GM12801 (cell line): ENCODE data around the gene CDH12.

Experiments used
- CTCF ChIP-seq: IDR thresholded peaks from one replicate; pipeline ENCODE4 v1.5.1; 2011; ENCODE audit warnings: control low read depth; ENCODE audit not compliant: insufficient read length; ENCODE audit errors: extremely low read depth

CDH12 gene

GRCh38 chr5:21931116-21931515, 922.0 kb downstream of the CDH12 start:
- TF ChIP-seq CTCF: no peak

- TF ChIP-seq CTCF: no peak
Observed at GRCh38 chr5:21919414-21920022, 933.6 kb downstream of the CDH12 start.

GRCh38 chr5:21918451-21918850, 934.7 kb downstream of the CDH12 start:
- TF ChIP-seq CTCF: no peak

GRCh38 chr5:21910731-21911130, 942.4 kb downstream of the CDH12 start:
- TF ChIP-seq CTCF: no peak

- TF ChIP-seq CTCF: no peak
Observed at GRCh38 chr5:21895766-21896350, 957.3 kb downstream of the CDH12 start.

GRCh38 chr5:21893161-21893560, 960.0 kb downstream of the CDH12 start:
- TF ChIP-seq CTCF: no peak

GRCh38 chr5:21889581-21889980, 963.6 kb downstream of the CDH12 start:
- TF ChIP-seq CTCF: no peak
